OCI-LY1 (cell line): ENCODE data around the gene FOXM1.

ENCODE experiments used
- EZH2 ChIP-seq: fragments of 200-600 bp; sonication (generic), shearing (Covaris generic); IDR thresholded peaks from 2 replicates; pipeline ENCODE4 v1.8.0; 2017; ENCODE audit warnings: borderline replicate concordance, mixed run types, mild to moderate bottlenecking, antibody characterized with exemption, low read length, moderate library complexity, mixed read lengths
- TF ChIP-seq, protein P1 (sequence below): fragments of 200-600 bp; sonication (generic), shearing (Covaris generic); IDR thresholded peaks from 2 replicates; pipeline ENCODE4 v1.5.1; 2017; ENCODE audit warnings: mild to moderate bottlenecking, antibody characterized with exemption, low read length, moderate library complexity, mixed read lengths

DNA sequence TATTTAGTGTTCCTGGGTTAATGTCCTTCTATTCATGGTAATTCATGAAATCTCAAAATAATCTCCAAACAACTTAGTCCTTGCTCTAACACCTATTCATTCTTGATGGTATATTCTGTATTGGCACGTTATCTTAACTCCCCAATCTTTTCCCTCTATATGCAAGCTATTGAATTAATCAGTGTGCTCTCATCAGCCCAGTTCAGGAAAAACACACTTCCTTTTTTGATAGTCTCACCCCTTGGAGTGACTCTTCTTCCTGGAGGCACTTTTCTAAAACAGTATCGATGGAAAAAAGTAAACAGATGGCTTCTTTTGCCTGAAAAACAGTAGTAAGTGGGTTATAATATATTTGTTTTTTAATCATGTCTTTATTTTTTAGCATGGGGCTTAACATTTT is 42.3 kb upstream of the FOXM1 start:
- TF ChIP-seq, protein P1, sequence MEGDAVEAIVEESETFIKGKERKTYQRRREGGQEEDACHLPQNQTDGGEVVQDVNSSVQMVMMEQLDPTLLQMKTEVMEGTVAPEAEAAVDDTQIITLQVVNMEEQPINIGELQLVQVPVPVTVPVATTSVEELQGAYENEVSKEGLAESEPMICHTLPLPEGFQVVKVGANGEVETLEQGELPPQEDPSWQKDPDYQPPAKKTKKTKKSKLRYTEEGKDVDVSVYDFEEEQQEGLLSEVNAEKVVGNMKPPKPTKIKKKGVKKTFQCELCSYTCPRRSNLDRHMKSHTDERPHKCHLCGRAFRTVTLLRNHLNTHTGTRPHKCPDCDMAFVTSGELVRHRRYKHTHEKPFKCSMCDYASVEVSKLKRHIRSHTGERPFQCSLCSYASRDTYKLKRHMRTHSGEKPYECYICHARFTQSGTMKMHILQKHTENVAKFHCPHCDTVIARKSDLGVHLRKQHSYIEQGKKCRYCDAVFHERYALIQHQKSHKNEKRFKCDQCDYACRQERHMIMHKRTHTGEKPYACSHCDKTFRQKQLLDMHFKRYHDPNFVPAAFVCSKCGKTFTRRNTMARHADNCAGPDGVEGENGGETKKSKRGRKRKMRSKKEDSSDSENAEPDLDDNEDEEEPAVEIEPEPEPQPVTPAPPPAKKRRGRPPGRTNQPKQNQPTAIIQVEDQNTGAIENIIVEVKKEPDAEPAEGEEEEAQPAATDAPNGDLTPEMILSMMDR: no peak
- TF ChIP-seq EZH2: no peak
